ENCODE results near the gene KLHL3.

KLHL3 gene

GRCh38 chr5:137611794-137612435 is 124.0 kb downstream of the KLHL3 start:
- DNase-seq (ENCODE audit: low read depth, low spot score): no peak

- no peak for DNase-seq (ENCODE audit: low read depth, low spot score)
Measured at GRCh38 chr5:137611011-137611580, 124.8 kb downstream of the KLHL3 start.

GRCh38 chr5:137610598-137610997 is 125.3 kb downstream of the KLHL3 start:
- no peak for DNase-seq (ENCODE audit: low read depth, low spot score)

- DNase-seq (ENCODE audit: low read depth, low spot score): no peak
Measured at GRCh38 chr5:137609127-137609526, 126.8 kb downstream of the KLHL3 start.

- DNase-seq (ENCODE audit: low read depth, low spot score): no peak
Measured at GRCh38 chr5:137607771-137608170, 128.1 kb downstream of the KLHL3 start.

GRCh38 chr5:137606401-137606800 is 129.5 kb downstream of the KLHL3 start:
- DNase-seq (ENCODE audit: low read depth, low spot score): no peak

- peak; percentile 57 for DNase-seq (ENCODE audit: low read depth, low spot score)
Measured at GRCh38 chr5:137605411-137605810, 130.5 kb downstream of the KLHL3 start.

- DNase-seq (ENCODE audit: low read depth, low spot score): no peak
Measured at GRCh38 chr5:137604348-137605095, 131.4 kb downstream of the KLHL3 start.

GRCh38 chr5:137603891-137604290 is 132.0 kb downstream of the KLHL3 start:
- no peak for DNase-seq (ENCODE audit: low read depth, low spot score)

- DNase-seq (ENCODE audit: low read depth, low spot score): no peak
Measured at GRCh38 chr5:137603356-137603755, 132.5 kb downstream of the KLHL3 start.

GRCh38 chr5:137602721-137603273 is 133.1 kb downstream of the KLHL3 start:
- DNase-seq (ENCODE audit: low read depth, low spot score): no peak

GRCh38 chr5:137600721-137601360 is 135.0 kb downstream of the KLHL3 start:
- DNase-seq (ENCODE audit: low read depth, low spot score): no peak

GRCh38 chr5:137599457-137599856 is 136.4 kb downstream of the KLHL3 start:
- no peak for DNase-seq (ENCODE audit: low read depth, low spot score)

- DNase-seq (ENCODE audit: low read depth, low spot score): no peak
Measured at GRCh38 chr5:137598399-137598798, 137.5 kb downstream of the KLHL3 start.

GRCh38 chr5:137596941-137597340 is 138.9 kb downstream of the KLHL3 start:
- DNase-seq (ENCODE audit: low read depth, low spot score): no peak

GRCh38 chr5:137595396-137596079 is 140.4 kb downstream of the KLHL3 start:
- no peak for DNase-seq (ENCODE audit: low read depth, low spot score)

- peak; percentile 51 for DNase-seq (ENCODE audit: low read depth, low spot score)
Measured at GRCh38 chr5:137594717-137595116, 141.2 kb downstream of the KLHL3 start.

- no peak for DNase-seq (ENCODE audit: low read depth, low spot score)
Measured at GRCh38 chr5:137592317-137592716, 143.6 kb downstream of the KLHL3 start.

GRCh38 chr5:137589185-137589584 is 146.7 kb downstream of the KLHL3 start:
- no peak for DNase-seq (ENCODE audit: low read depth, low spot score)

- no peak for DNase-seq (ENCODE audit: low read depth, low spot score)
Measured at GRCh38 chr5:137587919-137588318, 148.0 kb downstream of the KLHL3 start.

- no peak for DNase-seq (ENCODE audit: low read depth, low spot score)
Measured at GRCh38 chr5:137584262-137584661, 151.6 kb downstream of the KLHL3 start.

- no peak for DNase-seq (ENCODE audit: low read depth, low spot score)
Measured at GRCh38 chr5:137583129-137583528, 152.8 kb downstream of the KLHL3 start.

Measured in astrocyte of the hippocampus (primary cell).